Subcutaneous adipose tissue (tissue), 4 donors: ENCODE results near the gene GRAMD1C. TPM values are rescaled to one million over a fixed set of nuclear protein-coding genes. Genes with fewer than 3 reads are reported as not detected.

ENCODE experiments used
- total RNA-seq, 4 donors: library from RNA; depleted of rRNA; stranded (reverse); fragments of >200 nt; gene quantifications; one replicate each; pipeline ENCODE4 v1.1.0, GENCODE V29; 2016
- TF ChIP-seq, protein P1 (sequence below): fragments of 450-650 bp; IDR thresholded peaks from one replicate; pipeline ENCODE4 v1.5.1; 2016; ENCODE audit warnings: low read depth, mild to moderate bottlenecking, control low read depth, antibody characterized with exemption, moderate library complexity

Gene GRAMD1C
- 1 to 10 TPM in 3 of 4 donors, under 1 TPM in 1; 0.88 to 4.0 (median 1.8) TPM for total RNA-seq

GRCh38 chr3:113838631-113839209 lies at the start of gene GRAMD1C:
Gene GRAMD1C (plus strand): TSS chr3:113838788. CDS start chr3:113838910, 122 bp downstream.
- TF ChIP-seq, protein P1, sequence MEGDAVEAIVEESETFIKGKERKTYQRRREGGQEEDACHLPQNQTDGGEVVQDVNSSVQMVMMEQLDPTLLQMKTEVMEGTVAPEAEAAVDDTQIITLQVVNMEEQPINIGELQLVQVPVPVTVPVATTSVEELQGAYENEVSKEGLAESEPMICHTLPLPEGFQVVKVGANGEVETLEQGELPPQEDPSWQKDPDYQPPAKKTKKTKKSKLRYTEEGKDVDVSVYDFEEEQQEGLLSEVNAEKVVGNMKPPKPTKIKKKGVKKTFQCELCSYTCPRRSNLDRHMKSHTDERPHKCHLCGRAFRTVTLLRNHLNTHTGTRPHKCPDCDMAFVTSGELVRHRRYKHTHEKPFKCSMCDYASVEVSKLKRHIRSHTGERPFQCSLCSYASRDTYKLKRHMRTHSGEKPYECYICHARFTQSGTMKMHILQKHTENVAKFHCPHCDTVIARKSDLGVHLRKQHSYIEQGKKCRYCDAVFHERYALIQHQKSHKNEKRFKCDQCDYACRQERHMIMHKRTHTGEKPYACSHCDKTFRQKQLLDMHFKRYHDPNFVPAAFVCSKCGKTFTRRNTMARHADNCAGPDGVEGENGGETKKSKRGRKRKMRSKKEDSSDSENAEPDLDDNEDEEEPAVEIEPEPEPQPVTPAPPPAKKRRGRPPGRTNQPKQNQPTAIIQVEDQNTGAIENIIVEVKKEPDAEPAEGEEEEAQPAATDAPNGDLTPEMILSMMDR, result no peak

GRCh38 chr3:113791381-113791780 lies 47.2 kb upstream of the GRAMD1C start:
- TF ChIP-seq, protein P1, result no peak

DNA sequence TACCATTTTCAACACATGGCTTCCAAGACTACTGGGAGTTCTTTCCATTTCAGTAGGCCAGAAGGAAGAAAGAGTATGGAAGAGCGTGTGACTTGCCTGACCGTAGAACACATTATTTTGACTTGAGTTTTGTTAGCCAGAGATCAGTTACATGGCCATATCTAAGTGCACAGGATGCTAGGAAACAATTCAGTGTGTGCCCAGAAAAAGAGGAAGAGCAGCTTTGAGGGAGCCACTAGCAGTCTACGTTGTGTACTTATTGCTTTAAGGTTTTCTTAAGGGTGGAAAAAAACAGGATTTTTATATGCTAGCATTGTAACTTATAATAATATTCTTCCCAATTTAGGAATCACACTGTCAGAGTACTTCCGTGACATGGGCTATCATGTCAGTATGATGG lies 44.1 kb upstream of the GRAMD1C start:
- TF ChIP-seq, protein P1, result no peak

- TF ChIP-seq, protein P1, result no peak
Observed at GRCh38 chr3:113795693-113796092, 42.9 kb upstream of the GRAMD1C start.

- TF ChIP-seq, protein P1, result no peak
Observed at GRCh38 chr3:113802795-113803455, 35.7 kb upstream of the GRAMD1C start.

GRCh38 chr3:113804661-113805060 lies 33.9 kb upstream of the GRAMD1C start:
- TF ChIP-seq, protein P1, result no peak

GRCh38 chr3:113805249-113805648 lies 33.3 kb upstream of the GRAMD1C start:
- TF ChIP-seq, protein P1, result no peak
